ENCODE measurements around the gene RNF151. TPM values are rescaled to one million over a fixed set of nuclear protein-coding genes. Genes with fewer than 3 reads are reported as not detected.
A peak's percentile ranks its signal among the peaks of the same experiment; 100 is the strongest.

RNF151 gene
- total RNA-seq, 8 experiments from 2014 or later, result 0.16 TPM; not detected in 7

DNA sequence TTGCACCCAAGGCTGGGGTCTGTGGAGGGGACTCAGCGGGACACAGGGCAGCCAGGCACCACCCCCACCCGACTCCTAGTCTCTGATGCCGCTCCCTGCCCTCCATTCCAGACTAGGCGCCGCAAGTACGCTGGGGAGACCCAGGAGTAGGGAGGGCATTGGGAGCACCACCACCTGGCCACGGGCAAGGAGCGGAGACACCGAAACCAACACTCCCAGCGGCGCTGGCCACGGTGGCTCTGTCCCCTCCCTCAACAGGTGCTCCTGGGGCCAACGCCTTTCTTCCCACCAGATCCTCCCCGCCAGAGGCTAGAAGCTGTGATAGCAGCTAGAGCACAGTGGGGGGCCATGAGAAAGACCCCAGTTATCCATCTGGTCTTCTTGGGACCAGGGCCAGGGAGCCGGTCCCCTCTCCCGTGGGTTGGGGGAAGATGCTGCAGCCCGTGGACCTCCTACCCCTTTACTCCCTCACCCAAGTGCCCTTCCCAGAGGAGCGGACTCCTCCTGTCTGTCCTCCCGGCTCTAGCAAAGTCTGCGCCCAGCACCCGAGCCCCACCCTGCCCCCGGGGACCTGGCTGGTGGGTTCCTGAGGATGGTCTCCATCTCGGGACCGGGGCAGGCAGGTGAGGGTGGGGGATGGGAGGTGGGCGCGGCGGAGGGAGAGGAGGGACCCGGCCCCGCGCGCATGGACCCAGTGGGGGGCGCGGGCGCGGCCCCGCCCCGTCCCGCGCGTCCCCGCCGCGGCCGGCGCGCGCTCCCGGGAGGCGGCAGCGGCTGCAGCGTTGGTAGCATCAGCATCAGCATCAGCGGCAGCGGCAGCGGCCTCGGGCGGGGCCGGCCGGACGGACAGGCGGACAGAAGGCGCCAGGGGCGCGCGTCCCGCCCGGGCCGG lies 22.8 kb downstream of the RNF151 start, which contains the start of gene SYNGR3:
SYNGR3 (plus strand) TSS at position 762 of the 892 bp plus-strand sequence. CDS start 133 bp downstream, outside the sequence.
- peak within 1 kb of the TSS; percentile 50 to 86 (median 73) for H3K4me3 ChIP-seq
- ATAC-seq (replicated peaks in 6 of 8), result peak; percentile 3 to 37 (median 16)
- H3K4me1 ChIP-seq (replicated peaks in 1 of 2), result peaks cover 15 to 31% of the 10 kb centered on the region in 2 donors
- in situ Hi-C loops (cut with MboI; ENCODE audit: low pct_unique_long_range_greater_than_20kb in 2 of 9, low sequenced_read_pairs in 9 of 9, unreplicated experiment in 9 of 9), result no loop called here
- peak within 1 kb of the TSS; percentile 70 to 79 for H3K27ac ChIP-seq
- 0 to 30% (median 7%) methylated on average over 1 to 7 of the region's 67 CpGs; no CpG with 5 or more reads in 6 of the 10 experiments for WGBS, 10 experiments

DNA sequence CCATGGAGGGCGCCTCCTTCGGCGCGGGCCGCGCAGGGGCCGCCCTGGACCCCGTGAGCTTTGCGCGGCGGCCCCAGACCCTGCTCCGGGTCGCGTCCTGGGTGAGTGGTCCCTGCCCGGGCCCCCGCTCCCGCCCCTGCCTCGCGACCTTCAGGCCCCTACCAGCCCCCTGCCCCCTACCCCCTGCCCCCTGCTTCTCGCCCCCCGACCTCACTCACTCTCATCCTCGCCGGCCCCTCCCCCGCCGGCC lies 23.4 kb downstream of the RNF151 start:
- peak overlapping the region; percentile 50 to 86 (median 73) for H3K4me3 ChIP-seq
- no CpG with 5 or more reads among the region's 25 CpGs for WGBS, 10 experiments

DNA sequence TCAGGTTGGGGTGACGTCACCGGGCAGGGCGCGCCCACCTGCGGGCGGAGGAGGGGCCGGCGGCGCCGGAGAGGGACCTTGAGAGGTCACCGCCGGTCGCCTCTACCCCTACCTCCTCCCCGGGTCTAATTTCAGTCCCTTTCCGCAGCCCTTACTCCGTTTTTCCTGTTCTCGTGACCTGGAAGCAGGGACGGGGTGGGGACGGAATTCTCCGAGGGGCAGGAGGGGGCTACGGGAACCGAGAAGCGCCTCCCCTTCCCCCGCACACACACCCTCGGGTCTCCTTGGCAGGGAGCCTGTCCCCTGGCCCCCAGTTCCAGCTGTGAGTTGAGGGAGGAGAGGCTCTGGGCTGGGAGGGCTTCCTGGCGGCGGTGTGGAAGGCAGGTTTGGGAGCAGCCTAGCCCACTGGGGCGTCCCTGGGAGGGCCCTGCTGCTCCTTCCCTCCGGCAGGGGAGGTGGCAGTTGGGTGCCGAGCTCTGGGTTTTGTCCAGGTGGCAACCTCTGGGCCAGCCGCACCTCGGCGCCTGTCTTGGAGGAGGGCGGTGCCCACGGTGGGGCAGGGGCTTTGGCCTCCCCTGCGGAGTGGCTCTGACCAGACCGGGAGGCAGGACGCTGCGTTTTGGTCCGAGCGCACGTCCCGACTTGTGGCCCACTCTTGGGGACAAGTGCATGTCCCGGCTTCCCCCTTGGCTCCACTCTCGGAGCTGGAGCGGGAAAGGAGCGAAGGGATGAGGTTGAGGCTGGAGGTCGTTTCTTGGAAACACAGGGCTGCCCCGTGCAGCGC lies 23.9 kb downstream of the RNF151 start:
- in situ Hi-C loops (cut with MboI; ENCODE audit: low pct_unique_long_range_greater_than_20kb in 2 of 9, low sequenced_read_pairs in 9 of 9, unreplicated experiment in 9 of 9), result no loop called here
- Histone ChIP-seq H3K27ac (peak overlapping the region in 1 of 2 donors; percentile 70), H3K4me3 (peak overlapping the region; percentile 50 to 86 (median 73)), H3K4me1 (replicated peaks in 1 of 2) (peaks cover 9 to 24% of the 10 kb centered on the region in 2 donors)
- WGBS, 10 experiments, result 20% methylated on average over 2 to 12 of the region's 50 CpGs; no CpG with 5 or more reads in 8 of the 10 experiments
- ATAC-seq (replicated peaks in 6 of 8), result peak in 5 of 8 experiments; percentile 11 to 26 (median 18)

More for the DNA sequence above, 23.4 kb downstream of the RNF151 start:
- in situ Hi-C loops (cut with MboI; ENCODE audit: low pct_unique_long_range_greater_than_20kb in 2 of 9, low sequenced_read_pairs in 9 of 9, unreplicated experiment in 9 of 9), result no loop called here
- Histone ChIP-seq H3K27ac (peak overlapping the region; percentile 70 to 79), H3K4me1 (replicated peaks in 1 of 2) (peaks cover 13 to 27% of the 10 kb centered on the region in 2 donors)
- peak in 1 of 8 experiments; percentile 20 for ATAC-seq (replicated peaks in 6 of 8)

DNA sequence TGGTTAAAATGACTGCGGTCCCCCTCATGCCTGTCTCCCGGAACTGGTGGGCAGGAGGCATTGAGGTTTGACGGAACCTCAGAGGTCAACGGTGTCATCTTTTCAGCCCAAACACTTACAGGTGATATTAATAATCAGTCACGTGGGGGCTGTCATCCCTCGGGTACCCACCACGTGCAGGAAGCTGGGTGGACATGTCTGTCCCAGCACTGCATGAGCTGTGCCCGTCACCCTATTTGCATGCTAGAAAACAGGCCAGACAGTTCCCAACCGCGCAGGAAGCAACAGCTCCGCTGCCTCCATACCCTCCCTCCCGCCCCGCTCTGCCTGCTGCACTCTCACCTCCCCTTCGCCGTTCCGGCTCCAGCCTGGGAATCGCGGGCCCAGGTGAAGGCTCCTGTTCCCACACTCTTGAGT lies 24.5 kb downstream of the RNF151 start:
- 7 to 23% (median 16%) methylated on average over 2 to 6 of the region's 18 CpGs; no CpG with 5 or more reads in 5 of the 10 experiments for WGBS, 10 experiments
- peak overlapping the region; percentile 50 to 86 (median 73) for H3K4me3 ChIP-seq
- in situ Hi-C loops (cut with MboI; ENCODE audit: low pct_unique_long_range_greater_than_20kb in 2 of 9, low sequenced_read_pairs in 9 of 9, unreplicated experiment in 9 of 9), result no loop called here
- peaks cover 9 to 24% of the 10 kb centered on the region in 2 donors for H3K4me1 ChIP-seq (replicated peaks in 1 of 2)
- H3K27ac ChIP-seq, result no peak overlapping the region
- peak in 2 of 8 experiments; percentile 3 to 4 for ATAC-seq (replicated peaks in 6 of 8)

DNA sequence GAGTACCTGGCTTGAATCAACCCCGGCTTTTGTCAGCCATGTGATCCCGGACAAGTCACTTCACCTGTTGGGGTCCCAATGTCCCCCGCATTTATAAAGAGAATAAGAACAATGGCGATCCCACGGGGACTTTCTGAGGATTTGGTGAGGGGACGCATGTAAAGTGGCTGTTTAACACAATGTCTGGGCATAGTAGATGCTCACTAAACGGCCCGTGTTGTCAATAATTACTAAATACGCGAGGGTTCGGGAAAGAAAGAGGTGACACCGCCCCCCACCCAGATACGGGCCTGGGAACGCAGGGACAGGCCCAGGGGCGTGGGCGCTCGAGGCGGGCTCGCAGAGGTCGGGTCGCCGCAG lies 24.9 kb downstream of the RNF151 start:
- WGBS, 10 experiments, result 0 to 50% (median 28%) methylated on average over 1 to 8 of the region's 22 CpGs; no CpG with 5 or more reads in 3 of the 10 experiments
- ATAC-seq (replicated peaks in 6 of 8), result no peak
- peak overlapping the region; percentile 20 to 86 (median 65) for H3K4me3 ChIP-seq
- H3K4me1 ChIP-seq (replicated peaks in 1 of 2), result peaks cover 9 to 24% of the 10 kb centered on the region in 2 donors
- peak overlapping the region; percentile 49 to 79 for H3K27ac ChIP-seq
- in situ Hi-C loops (cut with MboI; ENCODE audit: low pct_unique_long_range_greater_than_20kb in 2 of 9, low sequenced_read_pairs in 9 of 9, unreplicated experiment in 9 of 9), result no loop called here

DNA sequence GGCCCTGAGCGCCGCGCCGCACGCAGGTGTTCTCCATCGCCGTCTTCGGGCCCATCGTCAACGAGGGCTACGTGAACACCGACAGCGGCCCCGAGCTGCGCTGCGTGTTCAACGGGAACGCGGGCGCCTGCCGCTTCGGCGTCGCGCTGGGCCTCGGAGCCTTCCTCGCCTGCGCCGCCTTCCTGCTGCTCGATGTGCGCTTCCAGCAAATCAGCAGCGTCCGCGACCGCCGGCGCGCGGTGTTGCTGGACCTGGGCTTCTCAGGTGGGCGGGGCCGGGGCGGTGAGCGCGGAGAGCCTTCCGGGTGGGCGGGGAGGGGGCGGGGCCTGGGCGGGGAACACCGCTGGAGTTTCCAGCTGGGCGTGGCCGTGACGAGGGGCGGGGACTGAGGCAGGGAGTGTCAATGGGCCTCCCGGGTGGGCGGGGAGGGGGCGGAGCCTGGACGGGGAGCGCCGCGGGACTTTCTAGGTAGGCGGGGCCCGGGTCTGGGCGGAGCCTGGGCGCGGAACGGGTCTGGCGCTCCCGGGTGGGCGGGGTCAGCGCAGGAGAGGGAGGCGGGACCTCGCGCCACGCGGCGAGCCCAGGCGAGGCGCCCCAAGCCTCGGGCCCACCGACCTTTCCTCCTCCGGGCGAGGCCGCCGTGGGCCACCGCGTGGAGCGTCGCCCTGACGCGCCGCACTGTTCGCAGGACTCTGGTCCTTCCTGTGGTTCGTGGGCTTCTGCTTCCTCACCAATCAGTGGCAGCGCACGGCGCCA lies 25.5 kb downstream of the RNF151 start:
- Histone ChIP-seq H3K4me1 (replicated peaks in 1 of 2) (peaks cover 9 to 24% of the 10 kb centered on the region in 2 donors), H3K4me3 (peak overlapping the region; percentile 20 to 86 (median 50)), H3K27ac (peak overlapping the region; percentile 49 to 79)
- ATAC-seq (replicated peaks in 6 of 8), result peak; percentile 59 to 80 (median 68)
- WGBS, 10 experiments, result 10 to 20% methylated on average over 1 to 2 of the region's 96 CpGs; no CpG with 5 or more reads in 8 of the 10 experiments
- in situ Hi-C loops (cut with MboI; ENCODE audit: low pct_unique_long_range_greater_than_20kb in 2 of 9, low sequenced_read_pairs in 9 of 9, unreplicated experiment in 9 of 9), result no loop called here

DNA sequence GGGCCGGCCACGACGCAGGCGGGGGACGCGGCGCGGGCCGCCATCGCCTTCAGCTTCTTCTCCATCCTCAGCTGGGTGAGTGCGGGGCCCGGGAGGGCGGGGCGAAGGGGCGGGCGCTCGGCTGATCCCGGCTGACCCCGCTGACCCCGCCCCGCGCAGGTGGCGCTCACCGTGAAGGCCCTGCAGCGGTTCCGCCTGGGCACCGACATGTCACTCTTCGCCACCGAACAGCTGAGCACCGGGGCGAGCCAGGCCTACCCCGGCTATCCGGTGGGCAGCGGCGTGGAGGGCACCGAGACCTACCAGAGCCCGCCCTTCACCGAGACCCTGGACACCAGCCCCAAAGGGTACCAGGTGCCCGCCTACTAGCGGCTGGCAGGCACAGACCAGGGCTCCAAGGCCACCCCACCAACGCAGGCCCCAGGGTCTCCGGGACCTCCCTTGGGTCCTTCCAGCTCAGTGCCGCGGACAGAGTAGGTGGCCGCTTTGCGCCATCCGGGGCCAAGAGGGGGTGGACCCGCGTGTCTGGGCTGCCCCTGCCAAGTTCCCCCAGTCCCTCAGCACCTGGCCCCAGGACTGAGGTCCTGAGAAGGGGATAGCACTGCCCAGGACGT lies 26.2 kb downstream of the RNF151 start:
- Histone ChIP-seq H3K4me1 (replicated peaks in 1 of 2) (peaks cover 9 to 24% of the 10 kb centered on the region in 2 donors), H3K27ac (peak overlapping the region in 1 of 2 donors; percentile 30), H3K4me3 (peak overlapping the region in 4 of 5 donors; percentile 9 to 30 (median 20))
- no peak for ATAC-seq (replicated peaks in 6 of 8)
- in situ Hi-C loops (cut with MboI; ENCODE audit: low pct_unique_long_range_greater_than_20kb in 2 of 9, low sequenced_read_pairs in 9 of 9, unreplicated experiment in 9 of 9), result no loop called here
- 28 to 100% methylated on average over 2 to 8 of the region's 50 CpGs; no CpG with 5 or more reads in 8 of the 10 experiments for WGBS, 10 experiments

DNA sequence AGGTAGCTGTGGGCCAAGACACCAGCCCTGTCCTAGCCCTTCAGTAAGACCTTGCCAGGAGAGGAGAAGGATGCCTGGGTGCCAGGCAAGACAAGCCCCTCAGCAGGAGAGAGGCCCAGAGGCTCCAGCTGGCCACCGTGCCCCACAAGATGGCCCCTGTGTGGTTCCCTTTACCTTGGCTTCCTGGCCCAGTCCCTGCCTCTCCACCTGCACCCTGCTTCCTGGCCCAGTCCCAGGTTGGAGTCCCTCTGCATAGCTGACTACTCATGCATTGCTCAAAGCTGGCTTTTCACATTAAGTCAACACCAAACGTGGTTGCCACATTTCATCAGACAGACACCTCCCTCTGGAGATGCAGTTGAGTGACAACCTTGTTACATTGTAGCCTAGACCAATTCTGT lies 27.1 kb downstream of the RNF151 start:
- H3K4me3 ChIP-seq, result no peak overlapping the region
- peaks cover 9 to 24% of the 10 kb centered on the region in 2 donors for H3K4me1 ChIP-seq (replicated peaks in 1 of 2)
- no peak for ATAC-seq (replicated peaks in 6 of 8)
- in situ Hi-C loops (cut with MboI; ENCODE audit: low pct_unique_long_range_greater_than_20kb in 2 of 9, low sequenced_read_pairs in 9 of 9, unreplicated experiment in 9 of 9), result no loop called here
- H3K27ac ChIP-seq, result no peak overlapping the region
- 13 to 100% (median 80%) methylated on average over 1 to 2 of the region's 2 CpGs; no CpG with 5 or more reads in 3 of the 10 experiments for WGBS, 10 experiments

DNA sequence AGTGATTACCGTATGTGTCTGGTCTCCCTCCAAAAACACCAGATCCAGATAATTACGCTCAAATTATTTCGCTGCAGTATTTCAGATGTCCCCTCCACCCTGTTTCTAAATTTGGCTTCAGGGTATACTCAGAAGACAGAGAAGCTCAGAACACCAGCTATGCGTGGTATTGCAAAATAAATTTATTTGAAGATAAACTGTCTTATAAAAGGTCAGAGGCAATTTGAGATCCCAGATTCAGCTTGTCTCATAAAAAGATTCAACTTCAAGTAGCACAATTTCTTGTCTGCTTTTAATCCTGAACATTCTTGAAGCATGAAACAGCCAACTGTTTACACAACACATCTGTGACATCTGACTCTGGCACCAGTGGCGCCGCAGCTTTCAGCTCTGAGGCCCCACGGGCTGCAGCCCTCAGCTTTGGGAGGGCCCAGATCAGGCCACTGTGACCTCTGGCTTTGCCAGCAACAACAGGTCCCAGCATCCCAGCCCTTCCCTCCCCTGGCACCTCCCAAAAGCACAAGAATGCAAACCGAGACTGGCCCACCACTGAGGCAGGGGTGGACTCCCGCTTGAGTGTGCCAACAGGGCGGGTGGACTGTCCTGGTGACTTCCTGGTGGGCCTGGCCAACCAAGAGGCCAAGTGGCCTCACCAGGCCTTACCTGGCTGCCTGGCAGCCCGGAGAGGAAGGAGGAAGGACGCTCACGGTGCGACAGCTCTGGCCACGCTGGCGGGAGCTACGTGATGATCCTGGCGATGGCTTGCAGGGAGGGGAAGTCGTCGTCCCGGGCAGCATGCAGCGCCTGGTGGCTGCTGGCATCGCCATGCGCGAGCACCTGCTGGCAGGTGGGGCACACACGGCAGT lies 31.1 kb downstream of the RNF151 start:
- peaks cover under 1 to 4% of the 10 kb centered on the region in 2 donors for H3K4me1 ChIP-seq (replicated peaks in 1 of 2)
- ATAC-seq (replicated peaks in 6 of 8), result peak in 1 of 8 experiments; percentile 18
- in situ Hi-C loops (cut with MboI; ENCODE audit: low pct_unique_long_range_greater_than_20kb in 2 of 9, low sequenced_read_pairs in 9 of 9, unreplicated experiment in 9 of 9), result no loop called here
- no peak overlapping the region for H3K27ac ChIP-seq
- WGBS, 10 experiments, result 32 to 100% (median 88%) methylated on average over 1 to 12 of the region's 26 CpGs
- no peak overlapping the region for H3K4me3 ChIP-seq

DNA sequence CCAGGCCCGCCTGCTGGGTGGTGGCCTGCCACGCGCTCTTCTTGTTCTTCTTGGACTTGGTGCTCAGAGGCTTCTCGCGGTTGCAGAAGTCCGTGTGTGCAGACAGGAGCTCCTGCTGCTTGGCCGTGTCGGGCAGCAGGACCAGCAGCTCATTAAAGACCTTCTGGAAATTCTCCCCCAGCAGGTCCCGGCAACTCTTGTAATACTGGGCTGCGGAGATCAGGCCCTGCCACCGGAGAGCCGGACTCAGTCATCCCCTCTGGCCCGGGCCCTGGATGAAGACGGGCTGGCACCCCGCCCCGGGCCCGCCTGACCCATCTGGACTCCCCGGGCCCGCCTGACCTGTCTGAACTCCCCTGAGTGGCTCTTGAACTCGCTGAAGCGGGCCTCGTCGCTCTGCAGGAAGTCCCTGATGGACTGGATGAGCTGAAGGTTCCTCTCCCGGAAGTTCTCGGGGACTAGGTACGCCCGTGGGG lies 31.7 kb downstream of the RNF151 start:
- Histone ChIP-seq H3K4me1 (replicated peaks in 1 of 2) (peaks cover under 1 to 3% of the 10 kb centered on the region in 2 donors), H3K4me3 (no peak overlapping the region), H3K27ac (no peak overlapping the region)
- ATAC-seq (replicated peaks in 6 of 8), result peak in 1 of 8 experiments; percentile 2
- in situ Hi-C loops (cut with MboI; ENCODE audit: low pct_unique_long_range_greater_than_20kb in 2 of 9, low sequenced_read_pairs in 9 of 9, unreplicated experiment in 9 of 9), result no loop called here
- WGBS, 10 experiments, result no CpG with 5 or more reads among the region's 27 CpGs

All from motor neuron (in vitro differentiated cells).